ENCODE results near the gene ACP6. TPM values are rescaled to one million over a fixed set of nuclear protein-coding genes. Genes with fewer than 3 reads are reported as not detected.
"Not testable (repeated sequence)": the region's sequence is repeated elsewhere in the genome, so short reads cannot be mapped to it uniquely, and the experiment has no call there.

ACP6 gene
- total RNA-seq, 1 donor from 2014 or later, result 1.4 TPM

GRCh38 chr1:147622731-147623130 is 47.6 kb downstream of the ACP6 start:
- no peak for DNase-seq (ENCODE audit: low read depth in 2 of 2)

- no peak for DNase-seq (ENCODE audit: low read depth in 2 of 2)
Observed at GRCh38 chr1:147620543-147620942, 49.8 kb downstream of the ACP6 start.

- no peak for DNase-seq (ENCODE audit: low read depth in 2 of 2)
Observed at GRCh38 chr1:147619741-147620140, 50.6 kb downstream of the ACP6 start.

GRCh38 chr1:147618771-147619170 is 51.6 kb downstream of the ACP6 start:
- no peak for DNase-seq (ENCODE audit: low read depth in 2 of 2)

GRCh38 chr1:147618077-147618569 is 52.2 kb downstream of the ACP6 start:
- DNase-seq (ENCODE audit: low read depth in 2 of 2), result peak in 1 of 2 donors; percentile 10

- not testable (repeated sequence) for DNase-seq (ENCODE audit: low read depth in 2 of 2)
Observed at GRCh38 chr1:147614966-147615365, 55.4 kb downstream of the ACP6 start.

DNA sequence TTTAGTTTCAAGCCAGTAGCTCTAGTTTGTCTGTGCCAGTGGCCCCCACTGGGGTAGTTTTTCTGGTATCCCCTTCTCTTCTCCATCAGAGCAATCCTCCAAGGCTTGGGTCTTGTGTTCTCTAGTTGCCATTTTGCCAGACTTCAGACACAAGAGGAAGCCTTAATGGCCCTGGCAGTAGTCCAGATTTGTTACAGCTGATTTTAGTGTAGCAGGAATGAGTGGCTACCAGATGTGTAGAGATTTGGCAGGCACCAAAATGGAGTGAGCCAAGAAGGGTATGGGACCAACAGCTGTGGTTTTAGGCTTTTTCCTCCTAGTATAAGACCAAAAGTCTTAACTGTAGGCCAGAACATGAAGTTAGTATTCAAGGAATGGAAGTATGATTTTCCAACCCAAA is 56.8 kb downstream of the ACP6 start:
- no peak for DNase-seq (ENCODE audit: low read depth in 2 of 2)

DNA sequence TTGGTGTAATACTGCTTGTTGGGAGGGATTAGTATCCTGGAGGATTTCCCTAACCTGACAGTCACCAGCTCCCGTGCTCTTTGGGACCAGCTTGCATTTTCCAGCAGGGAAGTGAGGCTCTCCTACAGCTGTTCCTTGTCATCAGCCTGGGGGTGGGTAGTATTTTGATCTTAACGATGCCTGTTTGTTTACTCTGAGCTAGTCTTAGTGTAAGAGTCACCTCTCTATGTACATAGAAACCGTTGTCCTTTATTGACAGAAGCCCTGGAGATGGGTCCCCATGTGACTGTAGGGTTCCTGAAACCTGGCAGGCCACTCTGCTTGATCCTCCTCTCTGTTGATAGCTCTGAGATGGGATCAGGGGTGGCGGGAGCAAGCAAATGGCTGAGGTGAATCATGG is 58.0 kb downstream of the ACP6 start:
- DNase-seq (ENCODE audit: low read depth in 2 of 2), result no peak

DNA sequence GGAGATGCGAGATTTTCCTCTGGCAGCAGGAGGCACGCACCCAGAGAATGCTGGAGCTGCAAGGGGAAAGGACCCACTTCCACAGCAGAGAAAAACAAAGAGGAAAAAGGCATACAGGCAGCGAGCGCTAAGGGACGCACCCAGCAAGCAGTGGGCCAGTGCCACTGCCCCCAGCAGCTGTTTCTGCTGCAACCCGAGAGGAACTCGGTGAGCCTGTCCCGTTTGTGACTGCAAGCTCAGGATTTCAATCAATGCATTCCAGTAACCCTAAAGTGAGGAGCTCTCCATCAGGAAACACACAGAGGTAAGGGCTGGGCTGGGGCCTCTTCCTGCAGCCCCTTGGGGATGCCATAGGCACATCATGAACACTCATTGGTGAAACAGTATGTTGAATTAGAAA is 58.7 kb downstream of the ACP6 start:
- no peak for DNase-seq (ENCODE audit: low read depth in 2 of 2)

GRCh38 chr1:147611021-147611426 is 59.3 kb downstream of the ACP6 start:
- no peak for DNase-seq (ENCODE audit: low read depth in 2 of 2)

DNA sequence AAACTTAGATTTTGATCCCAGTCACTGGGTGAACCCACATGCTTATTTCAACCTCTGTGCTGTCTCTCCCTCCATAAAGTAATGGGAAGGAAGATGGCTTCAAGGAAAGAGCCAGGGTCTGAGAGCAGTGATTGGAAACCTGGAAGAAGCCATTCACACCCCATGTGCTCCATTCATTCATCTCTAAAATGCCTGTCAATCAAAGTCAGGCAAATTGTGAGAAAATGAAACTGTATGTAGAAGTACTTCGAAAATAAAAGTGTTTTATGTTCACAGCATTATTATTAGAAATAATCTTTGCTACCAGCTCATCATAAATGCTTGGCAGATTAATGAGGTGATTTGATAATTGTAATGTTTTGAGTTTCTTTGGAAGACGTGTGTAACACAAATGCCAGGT is 61.0 kb downstream of the ACP6 start:
- no peak for DNase-seq (ENCODE audit: low read depth in 2 of 2)

- DNase-seq (ENCODE audit: low read depth in 2 of 2), result no peak
Observed at GRCh38 chr1:147608596-147608995, 61.7 kb downstream of the ACP6 start.

DNA sequence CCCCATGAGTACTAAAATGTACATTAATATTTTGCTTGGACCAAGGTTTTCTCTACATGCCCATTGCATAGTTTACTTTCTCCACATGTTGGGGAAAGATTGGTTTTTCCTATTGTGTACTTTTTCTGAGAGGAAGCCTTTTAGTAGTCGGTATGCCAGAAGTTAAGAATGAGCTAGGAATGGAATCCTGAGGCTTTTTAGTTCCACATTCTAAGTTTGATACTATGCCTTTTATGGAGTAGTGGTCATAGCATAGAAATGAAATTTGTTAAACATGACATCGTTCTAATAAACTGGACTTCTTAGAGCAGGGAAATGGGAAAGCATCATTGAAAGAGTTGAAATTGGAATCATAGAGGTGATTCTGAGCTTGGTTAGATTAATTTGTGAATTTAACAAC is 64.7 kb downstream of the ACP6 start:
- DNase-seq (ENCODE audit: low read depth in 2 of 2), result no peak

DNA sequence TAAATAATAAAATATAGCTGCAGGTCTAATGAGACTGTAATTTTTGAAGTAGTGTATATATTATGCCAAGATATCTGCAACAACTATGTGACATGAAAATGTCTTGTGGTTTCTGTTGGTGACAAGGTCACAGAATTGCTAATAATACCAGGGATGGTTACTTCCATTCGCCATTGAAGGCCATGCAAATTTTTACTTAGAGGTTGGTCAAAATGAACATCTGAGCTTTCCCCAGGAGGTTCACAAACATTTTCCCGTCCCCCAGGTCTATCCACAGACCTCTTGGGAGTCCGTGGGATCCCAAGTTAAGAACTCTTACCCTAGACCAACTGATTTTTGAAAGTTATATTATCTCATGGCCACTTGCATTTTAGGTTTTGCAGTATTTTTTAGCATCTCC is 66.3 kb downstream of the ACP6 start:
- DNase-seq (ENCODE audit: low read depth in 2 of 2), result no peak

GRCh38 chr1:147600119-147601111 is 69.9 kb downstream of the ACP6 start:
- DNase-seq (ENCODE audit: low read depth in 2 of 2), result peak; percentile 6 to 8

DNA sequence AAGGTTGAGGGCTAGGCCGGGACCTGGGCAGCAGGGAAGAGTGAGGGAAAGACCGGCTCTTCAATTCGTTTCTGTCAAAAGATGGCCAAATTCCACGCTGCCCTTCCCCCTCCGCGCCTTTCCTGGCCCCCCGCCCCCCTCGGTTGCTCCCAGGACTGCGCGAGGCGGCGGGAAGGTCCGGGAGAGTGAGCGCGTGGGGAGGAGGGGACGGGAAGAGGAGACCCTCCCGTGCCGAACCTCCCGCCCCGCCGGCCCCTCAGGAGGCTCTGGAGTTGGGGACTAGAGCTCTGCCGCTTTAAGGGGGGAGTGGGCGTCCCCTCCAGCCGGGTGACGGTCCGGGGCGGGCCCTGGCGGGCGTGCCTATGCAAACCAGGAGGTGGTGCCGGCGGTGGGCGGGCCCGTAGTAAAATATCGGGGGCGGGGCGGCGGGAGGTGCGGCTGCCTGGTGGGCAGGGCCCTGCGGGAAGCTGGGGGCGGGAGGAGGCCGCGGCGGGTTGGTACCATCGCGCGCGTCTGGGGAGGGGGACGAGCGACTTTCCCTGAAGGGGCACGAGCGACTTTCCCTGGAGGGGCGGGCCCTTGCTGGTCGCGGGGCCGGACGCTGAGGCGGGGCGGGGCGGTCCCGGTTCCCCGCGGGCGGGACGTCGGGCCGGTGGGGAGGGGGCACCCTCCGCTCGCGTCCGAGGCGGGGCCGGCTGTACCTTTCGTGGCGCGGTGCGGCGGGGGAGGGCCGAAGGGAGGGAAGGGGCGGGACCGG is 70.8 kb downstream of the ACP6 start:
- DNase-seq (ENCODE audit: low read depth in 2 of 2), result peak; percentile 98

- peak; percentile 11 to 20 for DNase-seq (ENCODE audit: low read depth in 2 of 2)
Observed at GRCh38 chr1:147598621-147599361, 71.5 kb downstream of the ACP6 start.

DNA sequence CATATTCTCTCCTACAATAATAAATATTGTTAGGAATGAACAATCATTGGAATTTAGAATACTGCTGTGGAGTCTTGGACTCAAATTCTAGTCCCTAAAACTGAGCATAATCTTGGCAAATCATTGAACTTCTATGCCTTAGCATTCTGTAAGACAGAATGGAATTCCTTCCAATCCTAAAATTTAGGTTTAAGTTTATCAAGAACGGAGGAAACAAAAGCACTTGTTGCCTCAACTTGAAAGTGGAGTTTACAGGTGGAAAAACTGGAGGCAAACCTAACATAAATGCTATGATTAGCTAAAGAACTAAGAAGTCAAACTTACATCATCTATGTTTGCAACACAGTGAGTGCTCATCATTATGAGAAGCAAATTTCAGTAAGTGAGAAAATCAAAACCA is 73.3 kb downstream of the ACP6 start:
- no peak for DNase-seq (ENCODE audit: low read depth in 2 of 2)
